GM12878 (cell line): ENCODE measurements around the gene KIF2C. TPM values are rescaled to one million over a fixed set of nuclear protein-coding genes. Genes with fewer than 3 reads are reported as not detected.

Experiments used
- ATAC-seq: fragments of 200-7000 bp; cut with Tn5 transposase; 3 replicates; pipeline ENCODE4 v1.9.1; 2020; ENCODE audit warnings: mild to moderate bottlenecking, moderate library complexity
- BruUV-seq: library from RNA; stranded (reverse); fragments of 400-500 nt; replicated peaks from 2 replicates; lab custom pipeline; 2021; lab: Mats Ljungman, UMichigan
- CTCF ChIA-PET: fragments of 300-600 bp; sonication (Branson Sonifier 250); formaldehyde crosslinking; extraction: SDS; loops from one replicate; lab custom pipeline; 2021; ENCODE audit warnings: inconsistent platforms; lab: Yijun Ruan, JAX
- POLR2A ChIA-PET: fragments of 350-600 bp; formaldehyde crosslinking; extraction: SDS; loops from one replicate; lab custom pipeline; 2021; ENCODE audit warnings: inconsistent platforms; lab: Charles Lee
- RAD21 ChIA-PET: fragments of 300-600 bp; sonication (Branson Sonifier 250); formaldehyde crosslinking; loops from one replicate; lab custom pipeline; 2023; ENCODE audit warnings: antibody characterized with exemption; ENCODE audit not compliant: unreplicated experiment; lab: Charles Lee
- SMC1A ChIA-PET: fragments of 300-600 bp; sonication (Branson Sonifier 250); formaldehyde crosslinking; loops from one replicate; lab custom pipeline; 2023; ENCODE audit not compliant: unreplicated experiment, uncharacterized antibody; lab: Charles Lee
- DNase-seq: peaks from one replicate; pipeline ENCODE4 v3.0.0-alpha.2; 2011; ENCODE audit warnings: low read depth, low spot score
- FAIRE-seq: peaks from 3 replicates; lab custom pipeline; 2011; peaks lifted over from hg19 to GRCh38; lab: Jason Lieb, UNC
- H2AFZ ChIP-seq: 2 replicates; pipeline ENCODE4 v1.6.0; 2011; ENCODE audit warnings: low read depth, low read length, control low read depth; ENCODE audit not compliant: control insufficient read depth
- H3K27ac ChIP-seq: 2 replicates; pipeline ENCODE4 v1.5.1; 2011; ENCODE audit warnings: control low read depth; ENCODE audit not compliant: control insufficient read depth, insufficient read depth
- H3K27me3 ChIP-seq, 2 experiments: replicated peaks in 1 of 2; 2 replicates each; pipeline versions ENCODE4 v1.6.0 to v1.6.1; 2011; ENCODE audit warnings: low read length in 1 of 2; ENCODE audit not compliant: control insufficient read depth in 2 of 2, insufficient read depth in 2 of 2
- H3K36me3 ChIP-seq, 2 experiments: 2 replicates each; pipeline ENCODE4 v1.5.1; 2011; ENCODE audit warnings: low read length in 1 of 2; ENCODE audit not compliant: control insufficient read depth in 2 of 2, insufficient read depth in 2 of 2
- H3K4me1 ChIP-seq: 2 replicates; pipeline ENCODE4 v1.6.1; 2011; ENCODE audit warnings: mild to moderate bottlenecking, low read length, moderate library complexity, mixed read lengths; ENCODE audit not compliant: control insufficient read depth, insufficient read depth
- H3K4me2 ChIP-seq: 2 replicates; pipeline ENCODE4 v1.6.0; 2011; ENCODE audit warnings: control low read depth; ENCODE audit not compliant: control insufficient read depth, insufficient read depth
- H3K4me3 ChIP-seq: fragments of 200-600 bp; sonication (generic); 2 replicates; pipeline ENCODE4 v1.5.1; 2016
- H3K79me2 ChIP-seq: 2 replicates; pipeline ENCODE4 v1.6.0; 2011; ENCODE audit warnings: low read length; ENCODE audit not compliant: control insufficient read depth, insufficient read depth
- H3K9ac ChIP-seq: 2 replicates; pipeline ENCODE4 v1.8.0; 2011; ENCODE audit warnings: low read length, control low read depth, mixed read lengths; ENCODE audit not compliant: control insufficient read depth, insufficient read depth
- H3K9me3 ChIP-seq: replicated peaks from 3 replicates; pipeline ENCODE4 v1.5.1; 2011; ENCODE audit warnings: mild to moderate bottlenecking, low read length; ENCODE audit not compliant: control insufficient read depth, insufficient read depth
- H4K20me1 ChIP-seq: 2 replicates; pipeline ENCODE4 v1.6.0; 2011; ENCODE audit not compliant: control insufficient read depth, insufficient read depth
- ATF7 ChIP-seq: fragments of 450-650 bp; IDR thresholded peaks from 2 replicates; pipeline ENCODE4 v1.6.1; 2016; ENCODE audit warnings: low read depth, mild to moderate bottlenecking
- CBX3 ChIP-seq: fragments of 200-600 bp; sonication (generic); IDR thresholded peaks from 2 replicates; pipeline ENCODE4 v1.6.1; 2016; ENCODE audit warnings: low read depth, borderline replicate concordance
- CHD4 ChIP-seq: fragments of 200-600 bp; sonication (generic); IDR thresholded peaks from 2 replicates; pipeline ENCODE4 v1.6.1; 2016; ENCODE audit warnings: mild to moderate bottlenecking
- CREB1 ChIP-seq: IDR thresholded peaks from 2 replicates; pipeline ENCODE4 v1.6.1; 2012; ENCODE audit warnings: low read depth, mild to moderate bottlenecking, inconsistent platforms
- GABPA ChIP-seq: IDR thresholded peaks from 2 replicates; pipeline ENCODE4 v1.6.1; 2014; ENCODE audit warnings: antibody characterized with exemption, low read depth, mild to moderate bottlenecking, inconsistent platforms
- JUNB ChIP-seq: IDR thresholded peaks from 2 replicates; pipeline ENCODE4 v1.6.1; 2016; ENCODE audit warnings: antibody characterized with exemption, mild to moderate bottlenecking
- MYC ChIP-seq: IDR thresholded peaks from 2 replicates; pipeline ENCODE4 v1.6.1; 2011; ENCODE audit warnings: mild to moderate bottlenecking, low read length, moderate library complexity, inconsistent platforms; ENCODE audit not compliant: insufficient read depth, insufficient replicate concordance, insufficient read length, severe bottlenecking
- NFIC ChIP-seq: IDR thresholded peaks from 2 replicates; pipeline ENCODE4 v1.6.1; 2012; ENCODE audit warnings: low read depth, mild to moderate bottlenecking, inconsistent platforms, low read length, moderate library complexity
- PML ChIP-seq: IDR thresholded peaks from 2 replicates; pipeline ENCODE4 v1.6.1; 2012; ENCODE audit warnings: low read length, inconsistent platforms
- RB1 ChIP-seq: fragments of 450-650 bp; formaldehyde crosslinking; IDR thresholded peaks from 2 replicates; pipeline ENCODE4 v1.6.1; 2017; ENCODE audit warnings: mild to moderate bottlenecking, borderline replicate concordance
- STAT1 ChIP-seq: fragments of 450-650 bp; conservative IDR thresholded peaks from 2 replicates; pipeline ENCODE4 v1.6.1; 2014; ENCODE audit warnings: antibody characterized with exemption, mild to moderate bottlenecking
- SUZ12 ChIP-seq: fragments of 200-600 bp; sonication (generic); IDR thresholded peaks from one replicate; pipeline ENCODE4 v1.6.1; 2018; ENCODE audit warnings: antibody characterized with exemption, mild to moderate bottlenecking; ENCODE audit not compliant: unreplicated experiment
- TAF1 ChIP-seq: IDR thresholded peaks from 2 replicates; pipeline ENCODE4 v1.6.1; 2011; ENCODE audit warnings: mild to moderate bottlenecking, low read depth, low read length, borderline replicate concordance
- TCF3 ChIP-seq: IDR thresholded peaks from 2 replicates; pipeline ENCODE4 v1.6.1; 2012; ENCODE audit warnings: low read depth, mild to moderate bottlenecking, low read length, borderline replicate concordance; ENCODE audit not compliant: insufficient read depth
- USF2 ChIP-seq: IDR thresholded peaks from 2 replicates; pipeline ENCODE4 v1.6.1; 2011; ENCODE audit warnings: low read depth, low read length, improper control_type of control experiment, borderline replicate concordance
- ZBTB33 ChIP-seq: fragments of 450-650 bp; IDR thresholded peaks from 2 replicates; pipeline ENCODE4 v1.6.1; 2017; ENCODE audit warnings: mild to moderate bottlenecking
- ZSCAN29 ChIP-seq: fragments of 450-650 bp; IDR thresholded peaks from 2 replicates; pipeline ENCODE4 v1.6.1; 2017; ENCODE audit warnings: mild to moderate bottlenecking, moderate library complexity
- WGBS: methylation state at CpG from one replicate; pipeline ENCODE4 v1.1.6; 2016; ENCODE audit warnings: low lambda C conversion rate; ENCODE audit not compliant: insufficient replicate concordance, insufficient coverage; ENCODE audit errors: missing lambda C conversion rate; 5-methylcytosine and 5-hydroxymethylcytosine counted together
- in situ Hi-C: fragments of 300-500 bp; cut with MboI; formaldehyde crosslinking; loops from 9 replicates; pipeline ENCODE4 v1.14.3; 2018; ENCODE audit warnings: mixed read lengths
- intact Hi-C: fragments of 100-400 bp; cut with micrococcal nuclease; formaldehyde crosslinking; loops from one replicate; pipeline ENCODE4 v1.14.2; 2022; ENCODE audit not compliant: unreplicated experiment
- polyA plus RNA-seq, 11 experiments: library from polyadenylated mRNA; depleted of rRNA in 4 of 11; unstranded in 6 of 11; stranded (reverse) in 5 of 11; fragments of >200 nt; fragmentation: Nextera tagmentation in 4 of 11; fragmentation: Illumina TruSeq in 1 of 11; extraction: Ambion mirVana in 4 of 11; extraction: Trizol in 1 of 11; gene quantifications; 1 replicate in 1 of 11; 2 replicates in 10 of 11; pipeline versions ENCODE4 v1.2.1 to v1.2.3, GENCODE V29; 2011 to 2016; ENCODE audit warnings: inconsistent platforms in 2 of 11, missing spikeins in 2 of 11, low read depth in 1 of 11
- total RNA-seq, 4 experiments: library from RNA; depleted of rRNA in 3 of 4; stranded (reverse); fragments of >200 nt in 3 of 4; fragmentation: Illumina TruSeq in 1 of 4; extraction: Trizol in 1 of 4; gene quantifications; 2 replicates each; pipeline versions ENCODE4 v1.2.1 to v1.2.3, GENCODE V29; 2013 to 2021

KIF2C gene
- total and polyA plus RNA-seq, 10 of the 15 experiments (the other 5 are each of a cell fraction or from before 2014, with no cell fraction given): 42.3 to 104 (median 83.8) TPM

- Histone ChIP-seq H3K9ac (no peak overlapping the region), H3K27me3 (no peaks in the 10 kb centered on the region), H3K79me2 (peaks cover 21% of the 10 kb centered on the region), H3K4me2 (no peak overlapping the region; the same call in 1 of the 2 replicates), H3K4me1 (peaks cover 30% of the 10 kb centered on the region), H4K20me1 (no peaks in the 10 kb centered on the region), H3K9me3 (no peaks in the 10 kb centered on the region), H3K4me3 (no peak overlapping the region), H3K27ac (no peak overlapping the region), H3K36me3 (peaks cover 6 to 9% of the 10 kb centered on the region in 2 experiments), H2AFZ (no peak overlapping the region)
- ATAC-seq (no peak), FAIRE-seq (no peak), DNase-seq (no peak)
- BruUV-seq: no TSS peak
- WGBS: 93% methylated on average over 9 of the region's 9 CpGs
- POLR2A ChIA-PET: interaction anchor here (1.2 to 6.9 kb wide), 4 partner anchors 11 to 81 kb away, joined by 3 to 56 read pairs (median 4); no protein-coding TSS in a partner anchor
- RAD21 ChIA-PET: no interaction called here
- in situ Hi-C loops: no loop called here
- CTCF ChIA-PET: no interaction called here
- SMC1A ChIA-PET: no interaction called here
- TF ChIP-seq USF2: no peak
- TF ChIP-seq TCF3: no peak
- no peak for TF ChIP-seq NFIC
- no peak for TF ChIP-seq STAT1
- no peak for TF ChIP-seq GABPA
- no peak for TF ChIP-seq ZSCAN29
- TF ChIP-seq CREB1: no peak
- no peak for TF ChIP-seq CHD4
- TF ChIP-seq TAF1: no peak
- no peak for TF ChIP-seq SUZ12
- TF ChIP-seq CBX3: no peak
- no peak for TF ChIP-seq MYC
- no peak for TF ChIP-seq JUNB
- no peak for TF ChIP-seq PML
- TF ChIP-seq RB1: no peak
- no peak for TF ChIP-seq ATF7
- TF ChIP-seq ZBTB33: no peak
- intact Hi-C loops: no loop called here
Measured at GRCh38 chr1:44803062-44803311, 63.4 kb downstream of the KIF2C start.
